HepG2 (cell line): Measurements from ENCODE around the gene CMTM8.

ENCODE experiments used
- BCLAF1 ChIP-seq: fragments of 450-650 bp; IDR thresholded peaks from 2 replicates; pipeline ENCODE4 v1.6.1; 2017; ENCODE audit warnings: mild to moderate bottlenecking
- CREM ChIP-seq, 2 experiments: sonication (generic) in 1 of 2; formaldehyde crosslinking in 1 of 2; IDR thresholded peaks; 2 replicates each; pipeline versions ENCODE4 v1.4.0 to v1.6.1; 2016 to 2020; ENCODE audit warnings: antibody characterized with exemption in 1 of 2, mild to moderate bottlenecking in 1 of 2, missing genetic modification reagents in 1 of 2
- CTCF ChIP-seq: sonication (generic); formaldehyde crosslinking; IDR thresholded peaks from 2 replicates; pipeline ENCODE4 v1.5.0; 2020; ENCODE audit warnings: mild to moderate bottlenecking, missing genetic modification reagents, moderate library complexity
- ELF1 ChIP-seq: sonication (generic); formaldehyde crosslinking; IDR thresholded peaks from 2 replicates; pipeline ENCODE4 v1.4.0; 2020; ENCODE audit warnings: missing genetic modification reagents
- EZH2 ChIP-seq: conservative IDR thresholded peaks from 2 replicates; pipeline ENCODE4 v1.6.1; 2012; ENCODE audit warnings: mild to moderate bottlenecking, low read depth, low read length, moderate library complexity
- FUBP1 ChIP-seq: sonication (generic); formaldehyde crosslinking; IDR thresholded peaks from 2 replicates; pipeline ENCODE4 v1.5.1; 2020; ENCODE audit warnings: missing genetic modification reagents, mild to moderate bottlenecking, borderline replicate concordance
- JUND ChIP-seq: sonication (generic); formaldehyde crosslinking; IDR thresholded peaks from 2 replicates; pipeline ENCODE4 v1.8.0; 2022; ENCODE audit warnings: mild to moderate bottlenecking, missing genetic modification reagents
- KDM6A ChIP-seq: IDR thresholded peaks from 2 replicates; pipeline ENCODE4 v1.6.1; 2016; ENCODE audit warnings: low read depth
- MLXIP ChIP-seq: sonication (generic); formaldehyde crosslinking; IDR thresholded peaks from 2 replicates; pipeline ENCODE4 v1.9.0; 2021; ENCODE audit warnings: missing genetic modification reagents, borderline replicate concordance
- SMARCE1 ChIP-seq: fragments of 450-650 bp; IDR thresholded peaks from 2 replicates; pipeline ENCODE4 v1.6.1; 2017; ENCODE audit warnings: borderline replicate concordance
- THAP7 ChIP-seq: sonication (generic); formaldehyde crosslinking; IDR thresholded peaks from 2 replicates; pipeline ENCODE4 v1.8.1; 2023; ENCODE audit warnings: mild to moderate bottlenecking, missing genetic modification reagents
- TRIM24 ChIP-seq: sonication (generic); formaldehyde crosslinking; IDR thresholded peaks from 2 replicates; pipeline ENCODE4 v1.8.0; 2022; ENCODE audit warnings: mild to moderate bottlenecking, missing genetic modification reagents
- ZNF569 ChIP-seq: sonication (generic); formaldehyde crosslinking; IDR thresholded peaks from 2 replicates; pipeline ENCODE4 v1.5.0; 2020; ENCODE audit warnings: mild to moderate bottlenecking, missing genetic modification reagents, moderate library complexity, borderline replicate concordance

GRCh38 chr3:32197991-32198390 lies 40.5 kb upstream of the CMTM8 start:
- TF ChIP-seq EZH2 (no peak), THAP7 (CRISPR knock-in tag) (no peak), ZNF569 (no peak), MLXIP (CRISPR knock-in tag) (no peak), BCLAF1 (no peak), FUBP1 (CRISPR knock-in tag) (no peak), SMARCE1 (no peak), KDM6A (no peak), TRIM24 (CRISPR knock-in tag) (no peak), ELF1 (CRISPR knock-in tag) (no peak), CREM (IDR thresholded peaks at IDR 0.05) (no peak), CREM (CRISPR knock-in tag; IDR thresholded peaks at IDR 0.05) (no peak), CTCF (CRISPR knock-in tag) (no peak), JUND (no peak)
